HG03045 (cell line): ENCODE data around the gene KLK10.

ENCODE experiments used
- ATAC-seq: cut with Tn5 transposase; IDR thresholded peaks from one replicate; pipeline ENCODE4 v1.9.1; 2021; ENCODE audit warnings: mild to moderate bottlenecking, moderate library complexity; ENCODE audit not compliant: unreplicated experiment

The KLK10 gene

DNA sequence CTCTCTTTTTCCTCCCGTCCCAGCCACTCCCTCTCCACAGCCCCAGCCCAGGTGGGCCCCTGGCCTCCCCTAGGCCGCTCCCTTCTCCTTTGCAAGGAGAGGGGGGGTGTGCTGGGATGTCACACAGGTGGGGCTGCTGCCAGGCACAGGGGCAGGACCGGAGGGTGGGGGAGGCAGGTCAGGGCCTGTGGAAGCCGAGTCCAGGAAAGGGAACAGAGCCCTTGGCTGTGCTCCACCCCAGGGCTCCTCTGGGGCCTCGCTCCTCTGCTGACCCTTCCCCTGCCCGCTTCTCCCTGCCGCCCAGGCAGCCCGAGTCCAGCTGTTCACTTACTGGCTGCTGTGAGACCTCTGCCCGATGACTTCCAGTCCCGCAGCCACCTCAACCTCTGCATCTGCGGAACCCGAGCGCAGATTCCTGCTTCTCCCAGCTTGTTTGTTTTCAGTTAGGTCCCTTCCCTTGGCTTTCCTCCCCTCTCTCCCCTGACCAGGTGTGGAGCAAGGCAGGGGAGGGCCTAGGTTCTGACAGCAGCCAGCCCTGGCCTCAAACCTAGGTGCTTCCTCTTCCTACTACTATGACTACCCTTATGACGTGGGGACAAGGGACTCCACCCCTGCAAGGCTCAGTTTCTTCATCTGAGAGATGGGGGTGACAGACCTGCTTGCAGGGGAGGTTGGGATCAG is 7.8 kb upstream of the KLK10 start:
- ATAC-seq = no peak

DNA sequence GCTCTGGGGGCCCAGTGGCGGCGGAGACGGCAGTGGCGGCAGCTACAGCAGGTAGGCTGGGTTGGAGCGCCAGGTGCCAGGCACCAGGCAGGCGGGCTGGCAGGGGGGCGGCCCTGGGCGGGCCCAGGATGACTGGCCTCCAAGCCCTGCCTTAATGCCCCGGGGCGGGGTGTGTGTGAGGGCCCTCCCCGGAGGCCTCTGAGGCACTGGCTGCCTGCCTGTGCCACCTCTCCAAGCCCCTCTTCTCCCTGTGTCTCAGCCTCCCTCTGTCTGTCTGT is 7.0 kb upstream of the KLK10 start, which contains the start of gene KLK11:
KLK11 (minus strand) TSS at position 63 of the 278 bp plus-strand sequence. CDS start 985 bp downstream, outside the sequence.
- ATAC-seq = no peak

DNA sequence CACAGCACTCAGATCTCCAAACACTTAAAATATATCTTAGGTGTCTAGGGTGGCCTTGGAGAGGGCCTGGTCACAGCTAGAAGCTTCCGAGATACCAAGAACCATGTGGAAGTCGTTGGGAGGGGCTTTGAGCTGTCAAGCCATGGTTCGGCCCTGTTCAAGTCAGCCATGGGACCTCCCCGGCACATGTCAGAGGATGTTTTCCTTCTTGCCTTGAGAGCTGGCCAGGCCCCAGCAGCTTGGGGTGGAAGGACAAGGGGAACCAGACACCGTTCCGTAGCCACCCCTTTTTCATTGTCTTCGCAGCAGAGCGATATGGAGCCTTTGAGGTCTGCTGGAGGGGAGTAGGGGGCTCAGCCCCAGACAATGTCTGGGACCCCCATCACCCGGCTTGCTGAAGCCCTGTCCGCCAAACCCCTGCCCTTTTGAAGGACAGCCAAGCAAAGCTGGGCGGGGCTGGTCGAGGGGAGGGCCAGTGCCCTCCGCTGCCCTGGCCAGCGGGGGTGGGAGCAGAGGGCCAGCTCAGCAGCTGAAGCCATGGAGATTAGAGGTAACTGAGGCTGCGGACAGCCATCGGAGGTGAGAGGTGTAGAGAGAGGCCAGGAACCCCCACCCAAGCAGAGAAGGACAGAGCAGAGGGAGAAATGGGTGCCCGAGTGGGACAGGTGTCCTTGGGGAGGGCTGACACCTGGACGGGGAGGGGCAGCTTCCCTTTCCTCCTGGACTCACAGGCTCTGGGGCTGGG is 6.5 kb upstream of the KLK10 start:
- ATAC-seq = no peak

DNA sequence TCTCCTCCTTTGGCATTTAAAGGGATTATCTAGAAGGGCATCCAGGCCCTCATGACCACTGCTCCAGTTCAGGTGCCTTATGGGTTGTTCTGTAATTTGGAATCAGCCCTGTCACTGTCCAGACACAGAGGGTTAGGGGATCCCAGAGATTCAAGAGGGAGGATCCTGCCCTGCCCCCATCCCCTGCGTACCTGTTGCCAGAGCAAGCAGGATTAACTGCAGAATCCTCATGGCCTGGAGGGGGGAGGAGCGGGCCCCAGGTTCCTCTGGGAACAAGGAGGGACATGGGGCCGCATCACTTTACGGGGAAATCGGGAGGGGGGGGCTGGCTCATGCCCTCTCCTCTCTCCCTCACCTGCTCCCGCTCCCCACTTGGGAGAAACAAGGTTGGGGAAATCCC is 5.9 kb upstream of the KLK10 start:
- ATAC-seq = no peak

DNA sequence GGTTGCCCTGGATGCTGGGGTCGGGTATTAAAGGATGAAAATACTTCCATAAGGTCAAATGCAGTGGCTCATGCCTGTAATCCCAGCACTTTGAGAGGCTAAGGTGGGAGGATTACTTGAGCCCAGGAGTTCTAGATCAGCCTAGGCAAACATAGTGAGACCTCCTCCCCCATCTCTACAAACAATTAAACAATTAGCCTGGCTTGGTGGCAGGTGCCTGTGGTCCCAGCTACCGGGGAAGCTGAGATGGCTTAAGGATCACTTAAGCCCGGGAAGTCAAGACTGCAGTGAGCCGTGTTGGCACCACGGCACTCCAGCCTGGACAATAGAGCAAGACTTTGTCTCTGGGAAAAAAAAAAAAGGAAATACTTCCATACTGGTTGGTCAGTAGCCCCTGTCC is 5.4 kb upstream of the KLK10 start:
- ATAC-seq = no peak

DNA sequence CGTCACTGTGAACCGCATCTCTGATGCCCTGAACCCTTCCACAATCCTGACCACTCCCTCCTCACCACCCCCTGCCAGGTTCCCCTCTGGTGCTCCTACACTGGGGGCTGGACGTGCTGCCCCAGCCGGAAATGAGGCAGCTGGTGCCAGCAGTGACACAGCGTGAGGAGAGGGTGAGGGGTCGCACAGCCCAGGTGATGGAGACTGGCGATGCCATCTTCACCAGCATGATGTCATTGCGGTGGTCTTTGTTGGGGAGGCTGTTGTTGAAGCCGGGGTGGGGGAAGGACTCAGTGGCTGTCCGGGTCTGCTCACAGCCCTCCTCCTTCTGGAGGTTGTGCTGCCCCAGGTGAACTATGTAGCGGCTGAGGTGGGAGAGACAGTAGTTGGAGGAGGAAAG is 4.4 kb upstream of the KLK10 start:
- ATAC-seq = no peak

DNA sequence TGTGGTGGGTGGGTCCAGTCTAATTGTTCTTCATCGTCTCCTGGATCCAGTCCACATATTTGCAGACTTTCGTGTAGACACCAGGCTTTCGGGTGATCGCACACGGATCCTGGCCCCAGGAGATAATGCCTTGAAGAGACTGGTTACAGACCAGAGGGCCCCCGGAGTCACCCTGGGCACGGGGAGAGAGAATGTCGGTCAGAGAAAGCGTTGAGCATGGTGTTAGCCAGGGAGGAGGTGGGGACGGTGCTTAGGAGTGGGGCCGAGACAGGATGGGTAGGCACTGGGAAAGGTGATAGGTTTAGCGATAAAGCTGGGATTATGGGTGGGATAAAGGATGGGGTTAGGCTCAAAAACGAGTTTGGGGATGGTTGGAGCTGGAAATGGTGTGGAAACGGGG is 3.0 kb upstream of the KLK10 start:
- no peak for ATAC-seq

DNA sequence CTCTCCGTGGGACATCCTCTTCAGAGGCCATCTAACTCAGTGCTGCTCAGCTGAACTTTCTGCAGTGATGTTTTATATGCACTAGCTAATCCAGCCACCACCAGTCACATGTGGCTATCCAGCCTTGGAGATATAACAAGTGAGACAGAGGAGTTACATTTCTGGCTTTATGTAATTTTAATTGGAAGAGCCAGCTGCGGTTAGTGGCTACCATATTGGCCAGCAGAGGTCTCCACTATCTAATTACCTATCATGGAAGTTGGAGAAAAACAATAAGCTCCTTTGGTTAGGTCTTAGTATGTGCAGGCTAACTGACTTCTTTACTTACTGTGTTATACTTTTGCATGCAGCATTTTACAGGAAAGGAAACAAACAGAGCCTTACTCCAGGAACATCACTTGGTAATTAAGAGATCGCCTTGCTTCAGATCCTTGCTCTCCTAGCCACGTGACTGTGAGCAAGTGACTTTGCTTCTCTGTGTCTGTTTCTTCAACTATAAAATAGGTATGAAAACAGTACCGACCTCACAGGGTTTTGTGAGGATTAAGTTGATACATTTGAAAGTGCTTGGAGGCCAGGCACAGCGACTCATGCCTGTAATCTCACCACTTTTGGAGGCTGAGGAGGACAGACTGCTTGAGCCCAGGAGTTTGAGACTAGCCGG is 1.6 kb upstream of the KLK10 start:
- no peak for ATAC-seq

DNA sequence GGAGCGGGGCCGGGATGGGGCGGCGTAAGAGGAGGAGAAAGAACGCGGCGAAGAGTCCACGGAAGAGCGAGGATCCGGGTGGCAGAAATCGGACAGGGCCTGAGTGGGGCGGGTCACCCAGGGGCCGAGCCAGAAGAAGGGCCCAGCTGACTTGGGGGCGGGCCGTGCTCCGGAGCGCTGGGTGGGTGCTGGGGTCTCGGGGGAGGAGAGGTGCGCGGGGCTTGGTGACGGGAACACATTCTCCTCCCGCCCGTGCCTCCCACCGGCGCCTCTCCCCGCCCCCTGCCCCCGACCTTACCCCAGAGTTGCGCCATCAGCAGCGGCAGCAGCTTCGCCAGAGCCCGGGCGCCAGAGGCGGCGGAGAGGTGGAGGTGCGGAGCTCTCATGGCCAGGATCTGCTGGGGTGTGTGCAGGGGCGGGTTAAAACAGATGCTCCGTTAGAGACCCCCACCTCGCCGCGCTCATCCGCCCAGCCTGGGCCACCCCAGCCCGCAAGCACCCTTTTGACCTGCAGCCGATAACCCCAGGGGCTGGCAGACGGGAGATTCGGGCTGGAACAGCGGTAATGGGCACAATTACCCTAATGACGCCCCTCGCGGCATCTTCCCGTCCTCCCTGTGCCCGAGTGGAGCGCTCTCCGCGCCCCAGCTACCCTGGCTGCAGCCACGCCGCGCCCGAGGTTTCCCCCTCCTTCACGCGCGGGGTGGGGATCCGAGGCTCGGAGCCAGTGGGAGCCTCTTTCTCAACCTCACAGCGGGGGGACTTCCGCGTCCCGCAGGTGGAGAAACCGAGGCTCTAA is 565 bp downstream of the KLK10 start:
- no peak for ATAC-seq

DNA sequence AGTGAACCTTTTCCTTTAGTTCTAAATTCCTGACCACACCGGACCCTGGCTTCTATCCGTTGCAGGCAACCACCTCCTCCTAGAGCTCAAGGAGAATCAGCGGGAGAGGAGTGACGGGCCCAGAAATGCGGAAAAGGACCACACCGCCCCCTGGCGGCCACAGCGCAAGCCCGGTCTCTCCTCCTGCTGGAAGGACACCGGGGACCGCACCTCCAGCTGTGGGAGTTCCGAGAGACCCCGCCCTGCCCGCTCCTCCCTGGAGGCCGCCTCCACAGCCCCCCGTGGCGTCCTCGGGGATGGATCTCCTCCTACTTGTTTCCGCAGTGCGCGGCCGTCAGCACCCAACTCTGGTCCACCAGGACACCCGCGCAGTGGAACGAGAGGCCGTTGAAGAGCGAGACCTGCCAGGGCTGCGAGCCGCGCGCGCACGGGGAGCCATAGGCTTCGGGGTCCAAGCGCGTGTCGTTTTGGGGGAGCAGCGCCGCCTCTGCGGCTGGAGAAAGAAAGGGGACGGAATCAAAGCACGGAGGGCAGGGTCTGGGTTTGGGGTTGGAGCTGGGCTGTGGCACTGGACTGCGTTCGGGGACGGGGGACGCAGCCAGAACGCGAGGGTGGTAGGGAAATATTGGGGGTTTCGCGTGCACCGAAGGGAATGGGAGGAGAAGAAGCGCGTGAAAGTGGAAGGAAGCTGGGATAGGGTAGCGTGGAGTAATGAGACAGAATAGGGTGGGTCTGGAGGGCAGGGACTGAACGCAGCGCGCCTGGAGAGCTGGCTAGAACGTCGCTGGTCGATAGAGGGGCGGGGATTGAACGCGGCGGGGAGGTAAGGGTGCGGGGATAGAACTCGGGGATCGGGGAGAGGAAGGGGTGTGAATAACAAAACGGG is 2.5 kb downstream of the KLK10 start:
- no peak for ATAC-seq

DNA sequence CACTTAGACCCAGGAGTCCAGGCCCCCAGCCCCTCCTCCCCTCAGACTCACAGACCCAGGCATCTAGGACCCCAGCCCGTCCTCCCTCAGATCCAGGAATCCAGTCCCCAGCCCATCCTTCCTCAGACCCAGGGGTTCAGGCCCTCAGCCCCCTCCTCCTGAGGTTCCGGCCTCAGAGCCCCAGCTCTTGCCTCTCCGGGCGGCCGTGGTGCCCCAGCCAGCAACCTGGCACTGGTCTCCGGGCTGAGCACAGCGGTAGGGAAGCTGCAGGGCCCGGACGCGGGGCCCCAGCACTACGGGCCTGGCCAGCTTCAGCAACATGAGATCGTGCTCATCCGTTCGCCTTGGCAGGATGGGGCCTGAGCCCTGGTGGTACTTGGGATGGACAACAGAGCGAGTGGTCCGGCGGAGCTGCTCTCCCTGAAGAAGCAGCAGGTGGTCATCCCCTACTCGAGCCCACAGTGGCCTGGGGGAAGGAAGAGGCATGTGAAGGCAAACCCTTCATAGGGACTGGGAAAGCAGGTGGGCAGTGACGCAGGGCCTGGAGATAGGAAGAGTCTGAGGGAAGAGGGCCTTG is 3.7 kb downstream of the KLK10 start:
- no peak for ATAC-seq

DNA sequence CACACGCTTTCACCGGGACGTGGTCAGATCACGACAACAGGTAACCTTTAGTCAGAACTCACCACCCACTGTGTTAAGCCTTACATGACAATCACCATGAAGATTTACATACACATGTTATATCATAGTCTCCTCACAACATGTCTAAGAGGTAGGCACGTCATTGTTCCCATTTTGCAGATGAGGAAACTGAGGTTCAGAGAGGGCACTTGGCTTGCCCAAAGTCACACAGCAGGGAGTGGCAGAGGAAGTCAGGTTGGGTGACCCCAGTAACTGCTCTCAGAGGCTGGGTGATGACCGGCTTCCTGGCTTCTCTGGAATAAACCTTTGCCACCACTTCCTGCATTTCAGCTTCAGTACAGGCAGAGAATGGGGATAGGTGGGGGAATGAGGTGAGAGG is 5.3 kb downstream of the KLK10 start:
- ATAC-seq = no peak

DNA sequence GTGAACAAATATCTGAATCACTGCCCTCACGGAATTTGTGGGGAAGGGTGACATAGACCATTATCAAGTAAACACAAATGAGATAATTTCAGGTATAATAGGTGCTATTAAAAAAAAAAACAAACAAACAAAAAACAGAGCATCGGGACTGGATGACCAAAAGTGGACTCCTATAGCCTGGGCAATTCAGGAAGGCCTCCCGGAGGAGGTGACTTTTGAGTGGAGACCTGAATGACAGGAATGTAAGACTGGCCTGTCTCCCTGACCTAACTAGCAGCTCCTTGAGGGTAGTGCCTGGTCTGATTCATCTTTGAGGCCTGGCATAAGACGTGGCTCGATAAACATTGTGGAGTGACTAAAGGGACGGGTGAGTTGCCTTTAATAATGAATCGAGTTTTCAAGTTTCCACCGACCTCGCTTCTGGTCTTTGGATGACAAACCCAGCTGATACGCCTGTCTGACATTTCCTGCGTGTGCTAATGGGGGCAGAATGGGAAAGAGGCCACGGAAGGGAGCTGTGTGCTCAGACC is 6.8 kb downstream of the KLK10 start:
- ATAC-seq = no peak

DNA sequence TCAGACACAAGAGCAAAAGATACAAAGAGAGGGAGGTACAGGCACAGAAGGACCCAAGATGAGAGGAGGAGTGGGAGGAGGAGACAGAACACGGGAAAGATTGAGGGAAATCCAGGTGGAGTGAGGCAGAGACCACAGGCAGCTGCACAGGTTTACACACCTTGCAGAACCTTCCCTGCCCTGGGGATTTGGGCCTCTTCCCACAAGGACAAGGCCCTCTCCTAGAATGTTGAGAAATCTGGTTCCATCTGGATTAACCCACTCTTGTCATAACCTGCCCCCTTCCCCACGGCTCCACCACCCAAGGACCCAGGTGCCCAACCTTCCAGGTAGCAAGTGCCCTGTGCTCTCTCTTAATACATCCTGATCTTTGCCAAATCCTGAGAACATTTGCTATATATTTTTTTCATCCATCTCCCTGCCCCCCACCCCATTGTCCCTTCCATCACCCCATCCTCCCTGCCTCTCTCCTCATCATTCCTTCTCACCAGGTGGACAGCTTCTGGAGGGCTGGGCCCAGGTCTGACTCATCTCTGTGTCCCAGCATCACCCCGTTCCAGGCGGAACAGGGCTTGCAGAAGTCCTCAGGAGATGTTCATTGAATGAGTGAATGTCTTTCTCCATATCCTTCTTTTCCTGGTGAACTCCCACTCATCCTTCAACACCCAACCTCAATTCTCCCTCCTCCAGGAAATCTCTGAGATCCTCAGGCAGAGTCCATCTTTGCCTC is 9.3 kb downstream of the KLK10 start:
- no peak for ATAC-seq

DNA sequence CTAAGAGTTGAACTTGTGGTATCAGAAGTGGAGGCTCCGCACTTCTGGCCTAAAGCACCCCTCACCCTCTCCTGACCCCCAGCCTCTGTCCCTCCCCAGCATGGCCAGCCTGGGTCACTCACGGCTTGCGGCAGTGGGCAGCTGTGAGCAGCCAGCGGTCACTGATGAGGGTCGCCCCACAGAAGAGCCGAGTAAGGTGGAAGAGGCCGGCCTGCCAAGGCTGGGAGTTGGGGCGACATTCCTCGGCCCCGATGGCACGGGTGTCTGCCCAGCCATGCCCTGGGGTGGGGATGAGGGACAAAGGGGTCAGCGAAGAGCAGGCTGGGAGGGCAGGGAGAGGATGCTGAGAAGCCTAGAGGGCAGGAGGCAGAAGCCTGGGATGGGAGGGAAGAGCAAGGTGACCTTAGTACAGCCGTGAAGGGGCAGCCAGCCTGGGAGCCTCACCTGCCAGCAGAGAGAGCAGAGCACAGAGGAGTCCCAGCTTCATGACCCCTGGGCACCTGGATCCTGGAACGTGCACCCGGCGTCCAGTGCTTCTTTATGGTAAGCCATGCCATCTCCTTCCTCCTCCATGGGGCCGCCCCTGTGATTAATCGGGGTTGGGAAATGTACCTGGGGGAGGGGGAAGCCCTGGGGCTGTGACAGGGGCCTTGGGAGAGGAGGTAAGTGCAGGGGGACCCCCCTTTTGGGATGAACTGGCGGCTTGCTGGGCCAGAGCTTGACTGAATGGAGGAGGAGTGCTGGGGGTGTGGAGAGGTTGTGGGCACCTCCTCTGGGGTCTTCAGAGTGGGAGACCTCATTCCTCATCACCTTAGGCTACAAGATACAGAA is 10.2 kb downstream of the KLK10 start:
- no peak for ATAC-seq

DNA sequence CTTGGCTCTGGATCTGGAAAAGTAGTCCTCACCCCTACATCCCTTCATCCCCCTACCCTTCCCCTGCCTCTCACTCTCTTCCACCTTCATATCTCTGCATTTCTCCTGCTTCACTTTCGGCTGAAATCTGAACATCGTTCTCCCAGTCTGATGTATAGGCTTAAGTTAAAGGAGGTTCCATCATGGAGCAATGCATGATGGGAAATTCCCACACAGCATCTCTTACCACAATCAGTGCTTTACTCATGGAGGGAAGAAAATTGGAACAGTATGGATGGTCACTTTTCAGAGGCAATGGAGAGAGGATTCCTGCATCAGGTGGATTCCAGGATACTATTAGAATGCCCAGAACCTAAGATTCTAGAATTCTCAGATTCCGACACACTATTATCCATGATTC is 12.0 kb downstream of the KLK10 start:
- ATAC-seq = no peak

DNA sequence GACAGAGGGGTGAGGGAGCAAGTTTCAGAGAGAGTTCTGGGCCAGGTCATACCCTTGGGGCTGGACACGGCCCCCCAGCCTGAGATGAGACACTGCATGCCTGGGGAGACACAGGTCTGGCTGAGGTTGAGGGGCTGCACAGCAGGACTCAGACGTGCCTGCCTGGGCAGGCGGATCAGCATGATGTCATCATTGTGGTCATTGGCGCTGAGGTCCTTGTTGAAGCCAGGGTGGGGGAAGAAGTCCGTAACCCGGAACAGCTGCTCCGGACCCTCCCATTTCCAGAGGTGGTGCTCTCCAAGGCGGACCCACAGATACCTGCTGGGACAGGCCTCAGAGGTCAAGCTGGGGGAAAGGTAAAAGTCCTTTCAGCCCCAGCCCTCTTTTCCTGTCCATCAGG is 13.1 kb downstream of the KLK10 start:
- no peak for ATAC-seq

DNA sequence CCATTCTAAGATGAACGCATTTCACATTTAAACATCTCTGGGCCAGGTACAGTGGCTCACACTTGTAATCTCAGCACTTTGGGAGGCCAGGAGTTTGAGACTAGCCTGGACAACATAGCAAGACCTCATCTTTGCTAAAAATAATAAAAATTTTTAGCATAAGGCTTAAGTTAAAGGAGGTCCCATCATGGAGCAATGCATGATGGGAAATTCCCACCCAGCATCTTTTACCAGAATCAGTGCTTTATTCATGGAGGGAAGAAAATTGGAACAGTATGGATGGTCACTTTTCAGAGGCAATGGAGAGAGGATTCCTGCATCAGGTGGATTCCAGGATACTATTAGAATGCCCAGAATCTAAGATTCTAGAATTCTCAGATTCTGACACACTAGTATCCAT is 14.3 kb downstream of the KLK10 start:
- no peak for ATAC-seq
